ENCODE results near the gene SAMD15. TPM values are rescaled to one million over a fixed set of nuclear protein-coding genes. Genes with fewer than 3 reads are reported as not detected.

SAMD15 gene
- total RNA-seq: 0.88 and 1.8 TPM in 2 replicates

DNA sequence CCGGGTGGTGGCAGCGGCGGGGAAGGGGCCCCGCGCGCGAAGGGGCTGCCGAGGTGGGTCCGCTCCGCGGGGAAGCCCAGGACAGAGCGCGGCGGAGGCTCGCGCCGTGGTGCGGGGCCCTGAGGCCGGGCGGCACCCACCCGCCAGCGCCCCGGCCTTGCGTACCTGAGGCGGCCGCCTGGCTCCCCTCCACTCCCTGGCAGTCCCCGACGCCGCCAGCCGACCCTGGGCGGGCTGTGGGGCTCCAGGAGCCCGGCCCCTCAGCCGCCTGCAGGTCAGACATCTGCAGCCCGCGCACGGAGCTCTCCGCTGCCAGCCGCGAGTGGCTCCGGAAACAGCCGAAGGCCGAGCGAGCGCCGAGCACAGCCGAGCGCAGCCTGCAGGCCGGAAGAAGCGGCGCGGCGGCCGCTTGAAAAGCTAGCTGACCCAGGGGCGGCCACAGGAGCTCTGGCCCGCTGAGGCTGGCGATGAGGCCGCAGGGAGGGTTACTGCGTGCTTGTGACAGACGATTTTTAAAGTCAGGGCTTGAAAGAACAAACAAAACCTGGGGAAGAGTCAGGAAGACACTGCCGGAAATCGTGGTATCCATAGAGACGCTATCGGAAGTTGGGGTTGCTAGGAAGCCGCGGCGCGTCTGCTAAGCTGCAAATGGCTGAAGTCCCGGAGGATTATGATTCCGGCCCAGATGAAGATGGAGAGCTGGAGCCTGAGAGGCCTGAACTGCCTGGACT lies at the start of gene SAMD15, which contains the start of gene TMED8:
Gene SAMD15, plus strand, starts transcription at position 609 of the 731 bp plus-strand sequence. Its CDS starts 40 bp downstream, at position 649.
Gene TMED8, minus strand, starts transcription at position 324 of the 731 bp plus-strand sequence. Its CDS starts 41 bp downstream, at position 283.

GRCh38 chr14:77423423-77423822 lies 46.2 kb downstream of the SAMD15 start, which contains the start of gene NOXRED1:
Gene NOXRED1, minus strand, starts transcription at chr14:77423523. Its CDS starts 634 bp downstream, at chr14:77422889.

Other genes with a start within 250 kb of the SAMD15 start
- gene ZDHHC22, start 235.6 kb upstream of the SAMD15 start, total RNA-seq: not detected in 2 replicates
- 0.30 and 0.46 TPM in 2 replicates for gene TMEM63C, start 195.6 kb upstream of the SAMD15 start, total RNA-seq
- gene NGB, start 106.2 kb upstream of the SAMD15 start, total RNA-seq: not detected in 2 replicates
- 13.7 and 18.9 TPM in 2 replicates for gene POMT2, start 56.5 kb upstream of the SAMD15 start, total RNA-seq
- gene GSTZ1, start 56.3 kb upstream of the SAMD15 start, total RNA-seq: 14.2 and 20.8 TPM in 2 replicates
- gene TMED8, start 285 bp upstream of the SAMD15 start, total RNA-seq: 13.7 and 14.3 TPM in 2 replicates
- 0.55 TPM in 1 of 2 replicates, not detected in the other for gene NOXRED1, start 46.1 kb downstream of the SAMD15 start, total RNA-seq
- 25.3 and 30.0 TPM in 2 replicates for gene VIPAS39, start 80.2 kb downstream of the SAMD15 start, total RNA-seq
- gene AHSA1, start 80.7 kb downstream of the SAMD15 start, total RNA-seq: 125 and 199 TPM in 2 replicates
- 0.14 and 0.89 TPM in 2 replicates for gene ISM2, start 121.4 kb downstream of the SAMD15 start, total RNA-seq
- 39.8 and 81.9 TPM in 2 replicates for gene SPTLC2, start 239.3 kb downstream of the SAMD15 start, total RNA-seq

Measured in smooth muscle cell of the umbilical artery (primary cell).